ENCODE results near the gene CTSZ.
"Not testable (repeated sequence)": the region's sequence is repeated elsewhere in the genome, so short reads cannot be mapped to it uniquely, and the experiment has no call there.

CTSZ gene

GRCh38 chr20:58990651-58991445 is 16.2 kb downstream of the CTSZ start:
- Histone ChIP-seq H3K27ac (ENCODE audit: insufficient read depth, low read depth, low read length, poor library complexity, severe bottlenecking) (no peak overlapping the region), H3K9me3 (ENCODE audit: control insufficient read depth, low read length) (no peaks in the 10 kb centered on the region), H3K27me3 (ENCODE audit: control insufficient read depth, insufficient read depth, low read length, poor library complexity, severe bottlenecking) (no peaks in the 10 kb centered on the region), H3K36me3 (ENCODE audit: control insufficient read depth, insufficient read depth, low read length) (peaks cover 73% of the 10 kb centered on the region), H3K4me1 (ENCODE audit: control insufficient read depth, insufficient read depth, low read length) (no peaks in the 10 kb centered on the region), H3K4me3 (ENCODE audit: insufficient read depth, low read depth, low read length) (no peak overlapping the region)
- 96% methylated on average over 11 to 14 of the region's 14 CpGs for WGBS, 2 experiments

- 95 to 96% methylated on average over 10 of the region's 10 CpGs for WGBS, 2 experiments
- no peak overlapping the region for H3K4me3 ChIP-seq (ENCODE audit: insufficient read depth, low read depth, low read length)
- H3K27ac ChIP-seq (ENCODE audit: insufficient read depth, low read depth, low read length, poor library complexity, severe bottlenecking), result no peak overlapping the region
- no peaks in the 10 kb centered on the region for H3K4me1 ChIP-seq (ENCODE audit: control insufficient read depth, insufficient read depth, low read length)
- no peaks in the 10 kb centered on the region for H3K9me3 ChIP-seq (ENCODE audit: control insufficient read depth, low read length)
- peaks cover 68% of the 10 kb centered on the region for H3K36me3 ChIP-seq (ENCODE audit: control insufficient read depth, insufficient read depth, low read length)
- H3K27me3 ChIP-seq (ENCODE audit: control insufficient read depth, insufficient read depth, low read length, poor library complexity, severe bottlenecking), result no peaks in the 10 kb centered on the region
These were observed 17.9 kb downstream of the CTSZ start for GRCh38 chr20:58989196-58989595.

DNA sequence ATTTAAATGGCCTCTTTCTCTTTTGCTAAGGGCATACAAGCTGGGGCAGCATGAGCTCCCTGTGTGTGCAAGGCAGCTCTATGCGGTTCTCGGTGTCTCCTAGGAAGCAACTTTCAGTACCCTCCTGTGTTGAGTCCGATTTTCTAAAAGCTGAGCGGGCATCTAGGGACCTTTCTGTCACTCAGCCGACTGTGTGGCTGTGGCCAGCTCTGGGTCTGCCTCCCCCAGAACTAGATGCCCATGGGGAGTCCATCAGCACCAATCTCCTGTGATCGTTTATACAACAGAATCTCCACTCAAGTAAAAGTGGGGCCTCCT is 18.5 kb downstream of the CTSZ start:
- Histone ChIP-seq H3K4me1 (ENCODE audit: control insufficient read depth, insufficient read depth, low read length) (no peaks in the 10 kb centered on the region), H3K9me3 (ENCODE audit: control insufficient read depth, low read length) (no peaks in the 10 kb centered on the region), H3K27me3 (ENCODE audit: control insufficient read depth, insufficient read depth, low read length, poor library complexity, severe bottlenecking) (no peaks in the 10 kb centered on the region), H3K36me3 (ENCODE audit: control insufficient read depth, insufficient read depth, low read length) (peaks cover 62% of the 10 kb centered on the region), H3K4me3 (ENCODE audit: insufficient read depth, low read depth, low read length) (no peak overlapping the region), H3K27ac (ENCODE audit: insufficient read depth, low read depth, low read length, poor library complexity, severe bottlenecking) (no peak overlapping the region)
- 96% methylated on average over 6 of the region's 6 CpGs for WGBS, 2 experiments

GRCh38 chr20:58987790-58988564 is 19.1 kb downstream of the CTSZ start:
- Histone ChIP-seq H3K27ac (ENCODE audit: insufficient read depth, low read depth, low read length, poor library complexity, severe bottlenecking) (no peak overlapping the region), H3K27me3 (ENCODE audit: control insufficient read depth, insufficient read depth, low read length, poor library complexity, severe bottlenecking) (no peaks in the 10 kb centered on the region), H3K36me3 (ENCODE audit: control insufficient read depth, insufficient read depth, low read length) (peaks cover 56% of the 10 kb centered on the region), H3K4me1 (ENCODE audit: control insufficient read depth, insufficient read depth, low read length) (no peaks in the 10 kb centered on the region), H3K4me3 (ENCODE audit: insufficient read depth, low read depth, low read length) (no peak overlapping the region), H3K9me3 (ENCODE audit: control insufficient read depth, low read length) (no peaks in the 10 kb centered on the region)
- 95% methylated on average over 9 of the region's 9 CpGs for WGBS, 2 experiments

GRCh38 chr20:58986968-58987517 is 20.0 kb downstream of the CTSZ start:
- H3K27ac ChIP-seq (ENCODE audit: insufficient read depth, low read depth, low read length, poor library complexity, severe bottlenecking), result no peak overlapping the region
- no peaks in the 10 kb centered on the region for H3K27me3 ChIP-seq (ENCODE audit: control insufficient read depth, insufficient read depth, low read length, poor library complexity, severe bottlenecking)
- no peak overlapping the region for H3K4me3 ChIP-seq (ENCODE audit: insufficient read depth, low read depth, low read length)
- no peaks in the 10 kb centered on the region for H3K4me1 ChIP-seq (ENCODE audit: control insufficient read depth, insufficient read depth, low read length)
- H3K36me3 ChIP-seq (ENCODE audit: control insufficient read depth, insufficient read depth, low read length), result peaks cover 48% of the 10 kb centered on the region
- H3K9me3 ChIP-seq (ENCODE audit: control insufficient read depth, low read length), result no peaks in the 10 kb centered on the region
- WGBS, 2 experiments, result 94 to 96% methylated on average over 8 of the region's 8 CpGs

GRCh38 chr20:58986286-58986967 is 20.6 kb downstream of the CTSZ start:
- Histone ChIP-seq H3K27ac (ENCODE audit: insufficient read depth, low read depth, low read length, poor library complexity, severe bottlenecking) (no peak overlapping the region), H3K4me3 (ENCODE audit: insufficient read depth, low read depth, low read length) (no peak overlapping the region), H3K36me3 (ENCODE audit: control insufficient read depth, insufficient read depth, low read length) (peaks cover 42% of the 10 kb centered on the region), H3K4me1 (ENCODE audit: control insufficient read depth, insufficient read depth, low read length) (no peaks in the 10 kb centered on the region), H3K9me3 (ENCODE audit: control insufficient read depth, low read length) (no peaks in the 10 kb centered on the region), H3K27me3 (ENCODE audit: control insufficient read depth, insufficient read depth, low read length, poor library complexity, severe bottlenecking) (no peaks in the 10 kb centered on the region)
- WGBS, 2 experiments, result 93 to 95% methylated on average over 9 of the region's 9 CpGs

GRCh38 chr20:58985656-58986055 is 21.4 kb downstream of the CTSZ start:
- H3K4me3 ChIP-seq (ENCODE audit: insufficient read depth, low read depth, low read length), result no peak overlapping the region
- H3K27ac ChIP-seq (ENCODE audit: insufficient read depth, low read depth, low read length, poor library complexity, severe bottlenecking), result no peak overlapping the region
- 96 to 98% methylated on average over 5 of the region's 5 CpGs for WGBS, 2 experiments
- no peaks in the 10 kb centered on the region for H3K9me3 ChIP-seq (ENCODE audit: control insufficient read depth, low read length)
- H3K4me1 ChIP-seq (ENCODE audit: control insufficient read depth, insufficient read depth, low read length), result no peaks in the 10 kb centered on the region
- H3K27me3 ChIP-seq (ENCODE audit: control insufficient read depth, insufficient read depth, low read length, poor library complexity, severe bottlenecking), result no peaks in the 10 kb centered on the region
- peaks cover 35% of the 10 kb centered on the region for H3K36me3 ChIP-seq (ENCODE audit: control insufficient read depth, insufficient read depth, low read length)

GRCh38 chr20:58984691-58985090 is 22.4 kb downstream of the CTSZ start:
- Histone ChIP-seq H3K27me3 (ENCODE audit: control insufficient read depth, insufficient read depth, low read length, poor library complexity, severe bottlenecking) (no peaks in the 10 kb centered on the region), H3K9me3 (ENCODE audit: control insufficient read depth, low read length) (no peaks in the 10 kb centered on the region), H3K4me1 (ENCODE audit: control insufficient read depth, insufficient read depth, low read length) (no peaks in the 10 kb centered on the region), H3K36me3 (ENCODE audit: control insufficient read depth, insufficient read depth, low read length) (peaks cover 28% of the 10 kb centered on the region), H3K27ac (ENCODE audit: insufficient read depth, low read depth, low read length, poor library complexity, severe bottlenecking) (no peak overlapping the region), H3K4me3 (ENCODE audit: insufficient read depth, low read depth, low read length) (no peak overlapping the region)
- 90 to 94% methylated on average over 6 of the region's 6 CpGs for WGBS, 2 experiments

- H3K27ac ChIP-seq (ENCODE audit: insufficient read depth, low read depth, low read length, poor library complexity, severe bottlenecking); H3K4me1 ChIP-seq (ENCODE audit: control insufficient read depth, insufficient read depth, low read length); H3K27me3 ChIP-seq (ENCODE audit: control insufficient read depth, insufficient read depth, low read length, poor library complexity, severe bottlenecking); H3K4me3 ChIP-seq (ENCODE audit: insufficient read depth, low read depth, low read length); H3K9me3 ChIP-seq (ENCODE audit: control insufficient read depth, low read length): not testable (repeated sequence)
- 91% methylated on average over 11 of the region's 12 CpGs for WGBS, 2 experiments
- peaks cover 12% of the 10 kb centered on the region for H3K36me3 ChIP-seq (ENCODE audit: control insufficient read depth, insufficient read depth, low read length)
These were observed 24.0 kb downstream of the CTSZ start for GRCh38 chr20:58983115-58983468.
